ENCODE data around the gene TRAK1. TPM values are rescaled to one million over a fixed set of nuclear protein-coding genes. Genes with fewer than 3 reads are reported as not detected.

The TRAK1 gene
- total and polyA plus RNA-seq, 2 donors (not counting 1 experiment from before 2014, with no cell fraction given): 71.3 to 129 TPM

GRCh38 chr3:42163622-42164244 is 72.6 kb downstream of the TRAK1 start:
- Mint-ChIP-seq H3K4me3 (no peak overlapping the region), H3K9me3 (ENCODE audit: insufficient read depth) (no peaks in the 10 kb centered on the region), H3K4me1 (peaks cover 76% of the 10 kb centered on the region), H3K27ac (no peak overlapping the region), H3K27me3 (no peaks in the 10 kb centered on the region)
- Histone ChIP-seq H3K4me2 (replicated peaks; ENCODE audit: low read depth, low read length, poor library complexity, severe bottlenecking) (peak overlapping the region; percentile 15), H3K4me1 (ENCODE audit: control insufficient read depth in 2 of 2, insufficient read depth in 2 of 2, low read length in 2 of 2) (peaks cover 37 to 48% of the 10 kb centered on the region in 2 donors), H3K9me3 (ENCODE audit: control extremely low read depth in 1 of 3, control insufficient read depth in 2 of 3, insufficient read depth in 1 of 3, low read length in 2 of 3) (no peaks in the 10 kb centered on the region), H3K79me2 (ENCODE audit: control insufficient read depth, insufficient read depth, low read length) (peaks cover 97% of the 10 kb centered on the region), H3K27ac (ENCODE audit: low read length in 2 of 2) (peak overlapping the region in 1 of 2 donors; percentile 56), H4K20me1 (ENCODE audit: control insufficient read depth, insufficient read depth, low read length, poor library complexity, severe bottlenecking) (peaks cover 85% of the 10 kb centered on the region), H3K9ac (ENCODE audit: low read length) (no peak overlapping the region), H3K4me3 (ENCODE audit: control extremely low read depth in 1 of 5, extremely low read depth in 1 of 5, insufficient read depth in 1 of 5, low read depth in 2 of 5, low read length in 4 of 5) (no peak overlapping the region), H3K36me3 (replicated peaks in 1 of 2; ENCODE audit: control extremely low read depth in 1 of 2, control insufficient read depth in 1 of 2, extremely low read depth in 1 of 2, insufficient read depth in 2 of 2, low read length in 1 of 2) (peaks cover 1 to 3% of the 10 kb centered on the region in 2 experiments), H2AFZ (ENCODE audit: insufficient read depth, low read depth, low read length, poor library complexity, severe bottlenecking) (no peak overlapping the region), H3K27me3 (replicated peaks in 1 of 4; ENCODE audit: control extremely low read depth in 1 of 4, control insufficient read depth in 3 of 4, insufficient read depth in 4 of 4, low read length in 3 of 4) (no peaks in the 10 kb centered on the region)
- POLR2A ChIA-PET: no interaction called here
- ATAC-seq (ENCODE audit: low read depth) (no peak), DNase-seq (no peak)
- no peak for TF ChIP-seq EZH2 (IDR thresholded peaks at IDR 0.05; ENCODE audit: borderline replicate concordance, insufficient read depth, low read depth, low read length, poor library complexity, severe bottlenecking)
- no peak for TF ChIP-seq CTCF (IDR thresholded peaks at IDR 0.05)
- CTCF ChIA-PET: no interaction called here
- WGBS (ENCODE audit: insufficient coverage): 87% methylated on average over 2 of the region's 5 CpGs
- intact Hi-C loops (cut with micrococcal nuclease): no loop called here

- Histone ChIP-seq H2AFZ (ENCODE audit: insufficient read depth, low read depth, low read length, poor library complexity, severe bottlenecking) (no peak overlapping the region), H4K20me1 (ENCODE audit: control insufficient read depth, insufficient read depth, low read length, poor library complexity, severe bottlenecking) (peaks cover 76% of the 10 kb centered on the region), H3K79me2 (ENCODE audit: control insufficient read depth, insufficient read depth, low read length) (peaks cover 98% of the 10 kb centered on the region), H3K4me2 (replicated peaks; ENCODE audit: low read depth, low read length, poor library complexity, severe bottlenecking) (peak overlapping the region; percentile 15), H3K4me1 (ENCODE audit: control insufficient read depth in 2 of 2, insufficient read depth in 2 of 2, low read length in 2 of 2) (peaks cover 35 to 44% of the 10 kb centered on the region in 2 donors), H3K9me3 (ENCODE audit: control extremely low read depth in 1 of 3, control insufficient read depth in 2 of 3, insufficient read depth in 1 of 3, low read length in 2 of 3) (no peaks in the 10 kb centered on the region), H3K36me3 (replicated peaks in 1 of 2; ENCODE audit: control extremely low read depth in 1 of 2, control insufficient read depth in 1 of 2, extremely low read depth in 1 of 2, insufficient read depth in 2 of 2, low read length in 1 of 2) (peaks cover 1 to 3% of the 10 kb centered on the region in 2 experiments), H3K4me3 (ENCODE audit: control extremely low read depth in 1 of 5, extremely low read depth in 1 of 5, insufficient read depth in 1 of 5, low read depth in 2 of 5, low read length in 4 of 5) (no peak overlapping the region), H3K27me3 (replicated peaks in 1 of 4; ENCODE audit: control extremely low read depth in 1 of 4, control insufficient read depth in 3 of 4, insufficient read depth in 4 of 4, low read length in 3 of 4) (no peaks in the 10 kb centered on the region), H3K27ac (ENCODE audit: low read length in 2 of 2) (peak overlapping the region in 1 of 2 donors; percentile 56), H3K9ac (ENCODE audit: low read length) (peak overlapping the region; percentile 9)
- no peak for TF ChIP-seq CTCF (IDR thresholded peaks at IDR 0.05)
- no peak for TF ChIP-seq EZH2 (IDR thresholded peaks at IDR 0.05; ENCODE audit: borderline replicate concordance, insufficient read depth, low read depth, low read length, poor library complexity, severe bottlenecking)
- intact Hi-C loops (cut with micrococcal nuclease): no loop called here
- ChIA-PET POLR2A (no interaction called here), CTCF (no interaction called here)
- H3K4me1 Mint-ChIP-seq: peaks cover 74% of the 10 kb centered on the region
- H3K9me3 Mint-ChIP-seq (ENCODE audit: insufficient read depth): no peaks in the 10 kb centered on the region
- no peak overlapping the region for H3K4me3 Mint-ChIP-seq
- ATAC-seq (ENCODE audit: low read depth): no peak
- H3K27ac Mint-ChIP-seq: no peak overlapping the region
- no peaks in the 10 kb centered on the region for H3K27me3 Mint-ChIP-seq
- no peak for DNase-seq
- no CpG with 5 or more reads among the region's 2 CpGs for WGBS (ENCODE audit: insufficient coverage)
Measured at GRCh38 chr3:42164656-42165055, 73.5 kb downstream of the TRAK1 start.

Data from B cell (primary cell).